Lung (tissue), 12 donors: ENCODE measurements around the gene LIN9. TPM values are rescaled to one million over a fixed set of nuclear protein-coding genes. Genes with fewer than 3 reads are reported as not detected.
A peak's percentile ranks its signal among the peaks of the same experiment; 100 is the strongest.

Experiments
- ATAC-seq: fragments of 200-7000 bp; cut with Tn5 transposase; one replicate; pipeline ENCODE4 v1.9.1; 2020; ENCODE audit warnings: moderate number of reproducible peaks; ENCODE audit not compliant: insufficient read depth, low FRiP score
- DNase-seq, 3 donors: peaks; one replicate each; pipeline ENCODE4 v3.0.0-alpha.2; 2013 to 2017
- H3K27ac ChIP-seq, 2 donors: one replicate each; pipeline ENCODE4 v1.5.1; 2013; ENCODE audit warnings: mild to moderate bottlenecking in 2 of 2, moderate library complexity in 2 of 2, control low read depth in 1 of 2, inconsistent platforms in 1 of 2, low read depth in 1 of 2, low read length in 1 of 2
- H3K27me3 ChIP-seq, 3 donors: one replicate each; pipeline ENCODE4 v1.5.1; 2013; ENCODE audit warnings: low read length in 2 of 3; ENCODE audit not compliant: control insufficient read depth in 3 of 3, insufficient read depth in 3 of 3
- H3K36me3 ChIP-seq, 4 donors: one replicate each; pipeline ENCODE4 v1.5.1; 2013; ENCODE audit warnings: low read length in 4 of 4, mild to moderate bottlenecking in 1 of 4, moderate library complexity in 1 of 4; ENCODE audit not compliant: control insufficient read depth in 4 of 4, insufficient read depth in 4 of 4
- H3K4me1 ChIP-seq, 5 donors: one replicate each; pipeline ENCODE4 v1.5.1; 2013; ENCODE audit warnings: low read length in 5 of 5, mild to moderate bottlenecking in 2 of 5, moderate library complexity in 1 of 5; ENCODE audit not compliant: control insufficient read depth in 5 of 5, insufficient read depth in 5 of 5
- H3K4me3 ChIP-seq: one replicate; pipeline ENCODE4 v1.5.1; 2013; ENCODE audit warnings: mild to moderate bottlenecking, control low read depth, moderate library complexity
- H3K9ac ChIP-seq, 2 donors: one replicate each; pipeline ENCODE4 v1.5.1; 2013; ENCODE audit warnings: low read length in 2 of 2, control low read depth in 1 of 2; ENCODE audit not compliant: insufficient read depth in 1 of 2
- H3K9me3 ChIP-seq, 4 donors: one replicate each; pipeline ENCODE4 v1.5.1; 2013; ENCODE audit warnings: low read length in 3 of 4, mild to moderate bottlenecking in 1 of 4, moderate library complexity in 1 of 4; ENCODE audit not compliant: control insufficient read depth in 4 of 4, insufficient read depth in 3 of 4
- CTCF ChIP-seq: IDR thresholded peaks from 2 replicates; pipeline ENCODE4 v1.5.1; 2012; ENCODE audit warnings: mild to moderate bottlenecking; ENCODE audit errors: control extremely low read depth, extremely low read depth
- WGBS, 2 donors: extraction: QIAGEN DNeasy Blood & Tissue Kit; methylation state at CpG; one replicate each; pipeline ENCODE4 v1.1.7; 2013; 5-methylcytosine and 5-hydroxymethylcytosine counted together
- polyA plus RNA-seq, 2 donors: library from polyadenylated mRNA; stranded (reverse); fragments of 200-250 nt; gene quantifications; one replicate each; pipeline ENCODE4 v1.2.1, GENCODE V29; 2013
- total RNA-seq, 2 donors: library from RNA; depleted of rRNA in 1 of 2; stranded (reverse); fragments of >200 nt in 1 of 2; gene quantifications; one replicate each; pipeline ENCODE4 v1.2.1, GENCODE V29; 2014 to 2021
- donor health status: control.
- donor health status: control.
- donor health status: Bipolar disorder and iron deficiency.
- donor health status: healthy.
- donor health status: DM: yes; HTN: yes; CAD: no.

Gene LIN9
- total and polyA plus RNA-seq, 4 donors: 1.4 to 9.7 (median 2.4) TPM

- TF ChIP-seq CTCF: no peak
- Histone ChIP-seq H3K4me1 (peaks cover 0 to 5% (median 0%) of the 10 kb centered on the region in 5 donors), H3K27ac (no peak within 1 kb of the TSS), H3K27me3 (peaks cover 0 to 15% (median 7%) of the 10 kb centered on the region in 3 donors), H3K4me3 (peak within 1 kb of the TSS; percentile 35), H3K9ac (no peak within 1 kb of the TSS), H3K9me3 (no peaks in the 10 kb centered on the region), H3K36me3 (no peaks in the 10 kb centered on the region)
- ATAC-seq: no peak
- peak in 2 of 3 donors; percentile 17 to 25 for DNase-seq
- WGBS, 2 donors: 4 to 8% methylated on average over 38 to 62 of the region's 62 CpGs
Measured at GRCh38 chr1:226223157-226223785, 85.7 kb downstream of the LIN9 start, which contains the start of gene MIXL1. Gene MIXL1 (plus strand): TSS chr1:226223664. CDS start chr1:226223682, 18 bp downstream.

GRCh38 chr1:226222686-226223085 lies 86.3 kb downstream of the LIN9 start:
- no peak for TF ChIP-seq CTCF
- no peak for DNase-seq
- no peaks in the 10 kb centered on the region for H3K36me3 ChIP-seq
- 97 to 98% methylated on average over 10 of the region's 10 CpGs for WGBS, 2 donors
- H3K4me3 ChIP-seq: no peak overlapping the region
- no peak for ATAC-seq
- H3K9me3 ChIP-seq: no peaks in the 10 kb centered on the region
- peaks cover 0 to 5% (median 0%) of the 10 kb centered on the region in 5 donors for H3K4me1 ChIP-seq
- no peak overlapping the region for H3K27ac ChIP-seq
- peaks cover 0 to 15% (median 7%) of the 10 kb centered on the region in 3 donors for H3K27me3 ChIP-seq
- no peak overlapping the region for H3K9ac ChIP-seq

- no peak for TF ChIP-seq CTCF
- Histone ChIP-seq H3K9me3 (no peaks in the 10 kb centered on the region), H3K9ac (no peak overlapping the region), H3K36me3 (no peaks in the 10 kb centered on the region), H3K4me3 (no peak overlapping the region), H3K27ac (no peak overlapping the region), H3K4me1 (peaks cover 0 to 5% (median 0%) of the 10 kb centered on the region in 5 donors), H3K27me3 (peaks cover 0 to 13% (median 7%) of the 10 kb centered on the region in 3 donors)
- WGBS, 2 donors: 57 to 71% methylated on average over 11 of the region's 11 CpGs
- no peak for DNase-seq
- ATAC-seq: no peak
Measured at GRCh38 chr1:226220473-226221189, 88.3 kb downstream of the LIN9 start.
